ENCODE data around the gene PTTG2.
"Not testable (repeated sequence)": the region's sequence is repeated elsewhere in the genome, so short reads cannot be mapped to it uniquely, and the experiment has no call there.

The PTTG2 gene

GRCh38 chr4:37960098-37960497 lies at the start of gene PTTG2:
PTTG2 (plus strand) TSS chr4:37960398; CDS start chr4:37960435, 37 bp downstream.
- no peak for DNase-seq

DNA sequence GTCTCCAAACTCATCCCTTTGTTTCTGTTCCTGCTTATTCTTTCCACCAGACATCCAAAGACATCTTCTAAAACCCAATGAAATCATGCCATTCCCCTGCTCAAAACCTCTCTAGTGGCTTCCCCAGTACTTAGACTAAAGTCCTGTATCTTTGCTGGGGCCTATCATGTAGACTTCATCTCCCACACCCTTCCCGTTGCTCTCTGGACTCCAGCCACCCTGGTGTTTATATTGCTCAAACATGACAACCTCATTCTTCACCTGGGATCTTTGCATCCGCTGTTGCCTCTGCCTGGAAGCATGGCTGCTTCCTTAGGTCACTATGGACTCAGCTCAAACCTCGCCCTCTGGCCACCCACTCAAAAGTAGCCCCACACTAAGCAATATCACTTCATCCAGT lies 45.7 kb upstream of the PTTG2 start:
- no peak for DNase-seq

- DNase-seq = no peak
Observed at GRCh38 chr4:37917388-37917787, 42.8 kb upstream of the PTTG2 start.

- no peak for DNase-seq
Observed at GRCh38 chr4:37918653-37919052, 41.5 kb upstream of the PTTG2 start.

DNA sequence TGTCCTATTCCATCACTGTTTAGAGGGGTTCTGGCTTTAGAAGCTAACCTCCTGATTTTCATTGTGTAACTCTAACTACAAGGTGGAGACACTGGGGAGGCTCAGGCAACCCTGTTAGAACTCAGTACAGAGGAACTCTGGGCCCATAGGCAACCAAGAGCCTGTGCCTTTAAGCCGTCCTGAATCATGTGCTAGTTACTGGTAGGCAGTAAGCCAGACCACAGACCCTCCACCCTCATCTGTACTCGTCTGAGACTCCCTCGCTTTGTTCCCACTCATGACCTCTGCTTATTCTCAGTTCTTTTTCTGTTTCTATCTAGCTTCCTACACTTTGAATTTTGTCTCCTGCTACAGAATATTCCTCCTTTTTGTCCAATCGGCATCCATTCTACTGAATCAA lies 37.9 kb upstream of the PTTG2 start:
- no peak for DNase-seq

DNA sequence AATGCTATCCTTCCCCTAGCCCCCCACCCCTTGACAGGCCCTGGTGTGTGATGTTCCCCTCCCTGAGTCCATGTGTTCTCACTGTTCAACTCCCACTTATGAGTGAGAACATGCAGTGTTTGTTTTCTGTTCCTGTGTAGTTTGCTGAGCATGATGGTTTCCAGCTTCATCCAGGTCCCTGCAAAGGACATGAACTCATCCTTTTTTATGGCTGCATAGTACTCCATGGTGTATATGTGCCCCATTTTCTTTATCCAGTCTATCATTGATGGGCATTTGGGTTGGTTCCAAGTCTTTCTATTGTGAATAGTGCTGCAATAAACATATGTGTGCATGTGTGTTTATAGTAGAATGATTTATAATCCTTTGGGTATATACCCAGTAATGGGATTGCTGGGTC lies 37.1 kb upstream of the PTTG2 start:
- DNase-seq = not testable (repeated sequence)

- no peak for DNase-seq
Observed at GRCh38 chr4:37924946-37925345, 35.3 kb upstream of the PTTG2 start.

GRCh38 chr4:37927434-37927833 lies 32.8 kb upstream of the PTTG2 start:
- no peak for DNase-seq

GRCh38 chr4:37928426-37929416 lies 31.5 kb upstream of the PTTG2 start:
- no peak for DNase-seq

DNA sequence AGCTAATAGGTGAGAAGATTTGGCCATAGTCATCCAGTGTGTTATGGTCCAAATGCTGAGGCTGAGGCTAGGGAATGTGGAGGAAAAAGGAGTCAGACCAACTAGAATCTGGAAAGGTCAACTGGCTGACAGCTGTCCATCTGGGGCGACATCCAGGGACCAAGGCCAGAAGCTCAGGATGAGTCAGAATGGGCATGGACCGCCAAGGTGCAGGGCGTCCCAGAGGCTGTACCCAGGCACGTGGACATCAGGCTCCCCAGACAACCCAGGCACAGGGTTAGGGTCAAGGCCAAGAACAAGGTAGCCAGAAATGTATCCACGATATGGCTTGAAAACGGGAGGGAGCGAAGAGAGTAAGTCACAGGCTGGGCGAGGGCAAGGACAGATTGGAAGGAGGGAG lies 26.1 kb upstream of the PTTG2 start:
- DNase-seq = no peak

- no peak for DNase-seq
Observed at GRCh38 chr4:37934609-37935008, 25.6 kb upstream of the PTTG2 start.

GRCh38 chr4:37935026-37935425 lies 25.2 kb upstream of the PTTG2 start:
- DNase-seq = no peak

GRCh38 chr4:37936889-37937498 lies 23.2 kb upstream of the PTTG2 start:
- no peak for DNase-seq

GRCh38 chr4:37938208-37938607 lies 22.0 kb upstream of the PTTG2 start:
- DNase-seq = no peak

GRCh38 chr4:37946503-37947179 lies 13.6 kb upstream of the PTTG2 start:
- DNase-seq = no peak

- no peak for DNase-seq
Observed at GRCh38 chr4:37948542-37948941, 11.7 kb upstream of the PTTG2 start.

DNA sequence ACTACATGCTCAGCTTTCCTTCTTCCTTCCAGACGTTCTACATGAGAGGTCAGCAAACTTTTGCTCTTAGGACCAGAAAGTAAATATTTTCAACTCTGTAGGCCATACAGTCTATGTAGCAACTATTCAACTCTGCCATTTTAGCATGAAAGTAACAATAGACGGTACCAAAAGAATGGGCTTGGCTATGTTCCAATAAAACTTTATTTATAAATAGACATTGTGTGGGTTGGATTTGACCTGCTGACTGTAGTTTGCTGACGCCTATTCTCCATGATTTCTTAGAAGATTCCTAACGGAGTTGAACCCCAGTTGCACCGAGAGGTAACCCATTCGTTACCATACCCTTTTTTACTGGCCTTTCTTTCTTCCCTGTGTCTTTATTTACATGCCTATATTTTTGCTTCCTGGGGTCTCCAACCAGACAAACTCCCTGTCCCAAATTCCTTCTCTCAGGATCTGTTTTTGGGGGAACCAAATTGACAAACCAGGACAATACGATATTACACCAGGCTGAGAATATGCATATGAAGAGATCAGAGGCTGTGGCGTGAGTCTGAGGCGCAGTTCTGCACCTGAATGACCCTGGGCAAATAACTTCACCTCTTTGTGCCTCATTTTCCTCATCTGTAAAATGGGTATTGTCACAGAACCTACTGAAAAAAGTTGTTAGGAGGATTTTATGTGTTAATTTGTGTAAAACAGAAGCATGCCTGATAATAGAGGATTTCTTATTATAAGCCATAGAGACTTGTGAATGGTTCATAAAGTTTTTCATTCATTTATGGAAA lies 10.4 kb upstream of the PTTG2 start:
- no peak for DNase-seq

DNA sequence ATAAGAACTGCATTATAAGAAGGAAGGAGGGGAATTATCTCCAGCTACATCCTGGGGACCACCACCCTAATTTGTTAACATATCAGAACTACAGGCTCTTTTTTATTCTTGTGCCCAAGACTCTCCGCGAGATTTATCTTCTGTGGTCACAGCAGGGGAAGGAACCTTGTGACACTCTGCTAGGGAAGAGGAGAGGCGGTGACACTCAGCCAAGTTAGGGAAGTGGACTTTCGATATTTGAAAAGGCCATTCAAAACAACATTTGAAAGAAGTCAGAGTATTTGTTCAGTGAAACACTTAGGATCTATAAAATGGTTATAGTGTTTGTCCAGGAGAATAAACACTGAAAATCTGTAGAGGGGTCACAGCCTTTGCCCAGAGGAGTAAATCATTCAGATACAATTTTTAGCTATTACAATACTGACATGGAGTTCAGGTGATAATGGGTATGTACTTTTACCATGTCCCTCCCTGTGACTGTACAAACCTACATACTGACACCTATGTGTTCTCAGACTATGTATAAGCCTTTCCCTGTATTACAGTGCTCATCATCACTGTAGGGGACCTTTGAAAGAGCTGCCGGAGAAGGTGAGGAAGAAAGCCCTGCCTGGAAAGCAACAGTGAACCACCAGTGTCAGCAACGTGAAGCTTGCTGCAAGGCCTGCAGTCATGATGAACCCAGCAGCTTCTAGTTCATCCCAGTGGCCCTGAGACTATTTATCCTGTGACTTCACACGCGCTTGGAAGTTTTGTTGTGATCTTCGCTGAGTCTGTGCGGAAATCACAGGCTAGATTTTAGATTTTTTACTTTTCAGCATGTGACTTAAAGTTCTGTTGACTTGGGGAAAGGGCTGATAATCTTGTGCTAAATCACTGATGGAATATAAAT lies 8.5 kb upstream of the PTTG2 start:
- DNase-seq = no peak

GRCh38 chr4:37953156-37953555 lies 7.0 kb upstream of the PTTG2 start:
- DNase-seq = no peak

DNA sequence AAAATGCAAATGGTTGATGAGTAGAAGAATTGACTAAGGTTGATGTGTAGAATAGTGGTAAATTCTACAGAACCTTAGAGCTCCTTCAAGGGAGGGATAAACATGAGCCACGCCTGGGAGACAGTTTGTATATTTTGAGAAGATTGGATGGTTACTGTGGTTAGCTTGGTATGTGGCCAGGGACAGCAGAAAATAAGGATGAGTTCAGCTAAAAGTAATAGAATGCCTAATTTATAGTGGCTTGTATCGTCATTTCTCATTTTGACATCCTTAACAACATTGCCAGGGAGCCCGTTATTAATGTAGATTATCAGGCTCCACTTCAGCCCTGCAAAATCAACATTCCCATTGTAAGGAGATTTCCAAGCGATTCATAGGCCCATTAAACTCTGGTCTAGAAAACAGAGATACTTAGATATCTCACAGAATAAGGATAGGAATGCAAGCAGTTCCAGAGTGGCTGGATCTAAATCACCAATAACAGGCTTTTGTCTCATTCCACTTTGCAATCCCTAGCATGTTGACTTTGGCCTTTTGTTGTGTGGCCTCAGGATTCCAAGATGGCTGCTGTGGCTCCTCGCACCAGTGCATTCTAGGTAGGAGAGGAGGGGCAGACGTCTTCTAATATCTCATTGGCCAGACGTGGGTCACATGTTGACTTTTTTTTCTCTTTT lies 6.4 kb upstream of the PTTG2 start:
- DNase-seq = no peak

- DNase-seq = no peak
Observed at GRCh38 chr4:37956941-37957340, 3.3 kb upstream of the PTTG2 start.
